Transverse colon (tissue), 4 donors: Measurements from ENCODE around the gene WWP2. TPM values are rescaled to one million over a fixed set of nuclear protein-coding genes. Genes with fewer than 3 reads are reported as not detected.

Experiments used
- DNase-seq: peaks from one replicate; pipeline ENCODE4 v3.0.0-alpha.2; 2019
- H3K27ac ChIP-seq, 4 donors: fragments of 200-600 bp; sonication (generic); 2 replicates each; pipeline ENCODE4 v1.5.1; 2016 to 2018; ENCODE audit warnings: inconsistent platforms in 4 of 4
- H3K27me3 ChIP-seq: fragments of 200-600 bp; sonication (generic); 2 replicates; pipeline ENCODE4 v1.5.1; 2017; ENCODE audit warnings: inconsistent platforms
- H3K36me3 ChIP-seq, 4 donors: fragments of 200-600 bp; sonication (generic); 2 replicates each; pipeline ENCODE4 v1.5.1; 2017 to 2019; ENCODE audit warnings: inconsistent platforms in 4 of 4
- H3K4me1 ChIP-seq, 4 donors: fragments of 200-600 bp; sonication (generic); 2 replicates each; pipeline ENCODE4 v1.5.1; 2017 to 2020; ENCODE audit warnings: inconsistent platforms in 4 of 4
- H3K4me3 ChIP-seq, 4 donors: fragments of 200-600 bp; sonication (generic); 1 replicate in 1 of 4; 2 replicates in 3 of 4; pipeline versions ENCODE4 v1.5.1 to v1.6.1; 2017 to 2019; ENCODE audit warnings: inconsistent platforms in 4 of 4
- H3K9me3 ChIP-seq, 2 donors: fragments of 200-600 bp; sonication (generic); 2 replicates each; pipeline ENCODE4 v1.5.1; 2017 to 2019; ENCODE audit warnings: inconsistent platforms in 2 of 2
- CTCF ChIP-seq, 5 experiments: fragments of 200-600 bp in 3 of 5; fragments of 450-650 bp in 2 of 5; sonication (generic) in 3 of 5; IDR thresholded peaks; 1 replicate in 2 of 5; 2 replicates in 3 of 5; pipeline ENCODE4 v1.5.1; 2016 to 2017; ENCODE audit warnings: antibody characterized with exemption in 5 of 5, inconsistent platforms in 3 of 5, mild to moderate bottlenecking in 2 of 5, moderate library complexity in 1 of 5
- EP300 ChIP-seq: sonication (generic); formaldehyde crosslinking; IDR thresholded peaks from one replicate; pipeline ENCODE4 v1.6.1; 2017; ENCODE audit warnings: antibody characterized with exemption, low read depth
- POLR2A ChIP-seq: fragments of 450-650 bp; IDR thresholded peaks from one replicate; pipeline ENCODE4 v1.6.1; 2016; ENCODE audit warnings: antibody characterized with exemption, mild to moderate bottlenecking, moderate library complexity
- POLR2AphosphoS5 ChIP-seq, 3 donors: sonication (generic); formaldehyde crosslinking; IDR thresholded peaks; one replicate each; pipeline ENCODE4 v1.6.1; 2016; ENCODE audit warnings: antibody characterized with exemption in 3 of 3
- whole genome bisulfite sequencing, 2 donors: methylation state at CpG; one replicate each; pipeline ENCODE4 v1.1.5; 2018; ENCODE audit warnings: low coverage in 1 of 2; 5-methylcytosine and 5-hydroxymethylcytosine counted together
- in situ Hi-C, 4 donors: fragments of 200-750 bp; cut with MboI; loops; one replicate each; pipeline versions ENCODE4 v1.15.0 to v1.15.1; 2017; ENCODE audit warnings: low sequenced_read_pairs in 3 of 4, low pct_ligation_motif_present in 1 of 4, low pct_unique_long_range_greater_than_20kb in 1 of 4
- intact Hi-C: fragments of 100-400 bp; cut with DNase I; formaldehyde crosslinking; loops from one replicate; pipeline ENCODE4 v1.15.1; 2023; ENCODE audit warnings: low total_unique reads
- total RNA-seq, 4 donors: library from RNA; depleted of rRNA; stranded (reverse); fragments of >200 nt; gene quantifications; one replicate each; pipeline ENCODE4 v1.1.0, GENCODE V29; 2016

Gene WWP2
- total RNA-seq, 4 donors from 2014 or later = 66.8 to 157 (median 73.7) TPM

- intact Hi-C loops = no loop called here
- H3K9me3 ChIP-seq = no peaks in the 10 kb centered on the region
- WGBS, 2 donors = 60 to 95% methylated on average over 1 to 5 of the region's 5 CpGs
- DNase-seq = no peak
- in situ Hi-C loops = no loop called here
- H3K4me3 ChIP-seq = no peak overlapping the region
- H3K27me3 ChIP-seq = no peaks in the 10 kb centered on the region
- H3K36me3 ChIP-seq = no peaks in the 10 kb centered on the region
- H3K27ac ChIP-seq = peak overlapping the region; percentile 77 to 85 (median 81)
- no peak for TF ChIP-seq POLR2A
- TF ChIP-seq EP300 = no peak
- no peak for TF ChIP-seq CTCF (IDR thresholded peaks at IDR 0.05)
- TF ChIP-seq POLR2AphosphoS5 (IDR thresholded peaks at IDR 0.05) = no peak
- peaks cover 4 to 35% (median 14%) of the 10 kb centered on the region in 4 donors for H3K4me1 ChIP-seq
These were observed 85.5 kb downstream of the WWP2 start for GRCh38 chr16:69847643-69848042.

GRCh38 chr16:69848637-69849545 lies 86.8 kb downstream of the WWP2 start:
- TF ChIP-seq POLR2A = no peak
- TF ChIP-seq CTCF (IDR thresholded peaks at IDR 0.05) = peak in 1 of 5 experiments; percentile 16
- TF ChIP-seq EP300 = no peak
- TF ChIP-seq POLR2AphosphoS5 (IDR thresholded peaks at IDR 0.05) = peak in 2 of 3 donors; percentile 14 to 43
- Histone ChIP-seq H3K9me3 (no peaks in the 10 kb centered on the region), H3K36me3 (no peaks in the 10 kb centered on the region), H3K4me1 (peaks cover 4 to 34% (median 14%) of the 10 kb centered on the region in 4 donors), H3K4me3 (no peak overlapping the region), H3K27ac (peak overlapping the region; percentile 77 to 85 (median 81)), H3K27me3 (no peaks in the 10 kb centered on the region)
- in situ Hi-C loops (no loop called here), intact Hi-C loops (no loop called here)
- DNase-seq = peak; percentile 88
- 10 to 28% methylated on average over 5 to 8 of the region's 8 CpGs for WGBS, 2 donors

GRCh38 chr16:69851491-69852240 lies 89.5 kb downstream of the WWP2 start:
- no peak for DNase-seq
- H3K27me3 ChIP-seq = no peaks in the 10 kb centered on the region
- WGBS, 2 donors = 66 to 80% methylated on average over 8 to 13 of the region's 13 CpGs
- no peaks in the 10 kb centered on the region for H3K36me3 ChIP-seq
- no peak overlapping the region for H3K4me3 ChIP-seq
- H3K4me1 ChIP-seq = peaks cover 4 to 34% (median 14%) of the 10 kb centered on the region in 4 donors
- intact Hi-C loops (no loop called here), in situ Hi-C loops (no loop called here)
- H3K27ac ChIP-seq = peak overlapping the region in 1 of 4 donors; percentile 36
- TF ChIP-seq POLR2AphosphoS5 (IDR thresholded peaks at IDR 0.05) (no peak), POLR2A (no peak), EP300 (no peak), CTCF (IDR thresholded peaks at IDR 0.05) (no peak)
- no peaks in the 10 kb centered on the region for H3K9me3 ChIP-seq

DNA sequence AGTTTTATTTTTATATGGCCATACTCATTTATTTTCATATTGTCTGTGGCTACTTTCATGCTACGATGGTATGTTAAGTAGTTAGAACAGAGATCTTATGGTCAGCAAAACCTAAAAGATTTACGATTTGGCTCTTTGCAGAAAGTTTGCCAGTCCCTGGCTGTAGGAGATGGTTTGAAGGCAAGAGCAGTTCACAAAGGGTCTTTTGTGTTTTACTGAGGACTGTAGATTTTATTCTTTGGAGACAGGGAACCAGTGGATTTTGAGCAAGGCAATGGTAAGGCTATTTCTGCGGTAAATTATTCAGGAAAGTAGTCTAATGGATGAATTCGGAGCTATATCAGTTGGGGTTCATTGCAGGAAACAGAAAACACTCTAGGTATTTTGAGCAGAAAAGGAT lies 90.7 kb downstream of the WWP2 start:
- in situ Hi-C loops = no loop called here
- H3K4me3 ChIP-seq = no peak overlapping the region
- no peaks in the 10 kb centered on the region for H3K9me3 ChIP-seq
- TF ChIP-seq POLR2AphosphoS5 (IDR thresholded peaks at IDR 0.05) (no peak), CTCF (IDR thresholded peaks at IDR 0.05) (no peak), POLR2A (no peak), EP300 (no peak)
- no peaks in the 10 kb centered on the region for H3K36me3 ChIP-seq
- no peaks in the 10 kb centered on the region for H3K27me3 ChIP-seq
- H3K27ac ChIP-seq = no peak overlapping the region
- WGBS, 2 donors = 80 to 89% methylated on average over 4 of the region's 4 CpGs
- peaks cover 4 to 30% (median 13%) of the 10 kb centered on the region in 4 donors for H3K4me1 ChIP-seq
- DNase-seq = no peak
- intact Hi-C loops = no loop called here
